ENCODE data around the gene ELFN1.

ELFN1 gene

GRCh38 chr7:1745576-1746490 lies 75.8 kb downstream of the ELFN1 start:
- no peak for DNase-seq

DNA sequence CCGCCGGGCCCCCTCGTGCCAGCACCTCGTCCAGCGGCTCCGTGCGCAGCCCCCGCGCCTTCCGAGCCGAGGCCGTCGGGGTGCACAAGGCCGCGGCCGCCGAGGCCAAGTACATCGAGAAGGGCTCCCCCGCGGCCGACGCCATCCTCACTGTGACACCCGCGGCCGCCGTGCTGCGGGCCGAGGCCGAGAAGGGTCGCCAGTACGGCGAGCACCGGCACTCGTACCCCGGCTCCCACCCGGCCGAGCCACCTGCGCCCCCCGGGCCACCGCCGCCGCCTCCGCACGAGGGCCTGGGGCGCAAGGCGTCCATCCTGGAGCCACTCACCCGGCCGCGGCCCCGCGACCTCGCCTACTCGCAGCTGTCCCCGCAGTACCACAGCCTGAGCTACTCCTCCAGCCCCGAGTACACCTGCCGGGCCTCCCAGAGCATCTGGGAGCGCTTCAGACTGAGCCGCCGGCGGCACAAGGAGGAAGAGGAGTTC lies 76.5 kb downstream of the ELFN1 start:
- no peak for DNase-seq

DNA sequence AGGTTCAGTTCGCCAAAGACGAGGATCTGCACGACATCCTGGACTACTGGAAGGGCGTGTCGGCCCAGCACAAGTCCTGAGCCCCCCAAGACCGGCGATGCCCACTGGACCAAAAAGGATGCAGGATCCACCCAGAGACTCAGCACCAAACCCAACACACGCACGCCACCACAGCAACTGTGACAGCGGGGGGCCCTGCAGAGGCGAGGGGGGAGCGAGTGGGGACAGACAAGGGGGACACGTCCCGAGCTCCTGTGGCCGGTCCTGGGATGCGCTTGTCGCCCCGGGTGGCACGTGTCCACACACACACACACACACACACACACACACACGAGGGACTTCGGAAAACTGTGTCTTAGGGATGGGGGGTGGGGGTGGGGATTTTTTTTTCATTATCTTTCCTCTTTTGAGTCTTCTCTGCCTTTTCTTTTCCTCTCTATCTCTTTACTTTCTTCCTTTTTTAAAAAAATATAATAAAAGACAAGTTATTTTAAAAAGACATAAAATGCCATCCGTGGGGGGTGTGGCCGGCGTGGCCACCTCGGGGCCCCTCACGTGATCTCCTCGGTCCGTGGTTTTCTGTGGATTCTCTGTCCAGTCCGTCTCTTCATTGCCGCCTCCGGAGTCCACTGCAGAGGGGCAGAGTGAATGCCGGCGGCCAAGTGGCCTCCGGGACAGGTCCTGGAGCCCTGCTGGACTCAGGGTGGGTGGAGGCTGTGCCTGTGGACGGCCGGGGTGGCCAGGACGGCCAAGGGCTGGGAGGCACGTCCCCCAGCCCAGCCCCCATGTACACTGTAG lies 77.1 kb downstream of the ELFN1 start:
- DNase-seq, result no peak

- no peak for DNase-seq
Observed at GRCh38 chr7:1748076-1748838, 78.2 kb downstream of the ELFN1 start.

GRCh38 chr7:1748839-1749173 lies 78.7 kb downstream of the ELFN1 start:
- DNase-seq, result no peak

DNA sequence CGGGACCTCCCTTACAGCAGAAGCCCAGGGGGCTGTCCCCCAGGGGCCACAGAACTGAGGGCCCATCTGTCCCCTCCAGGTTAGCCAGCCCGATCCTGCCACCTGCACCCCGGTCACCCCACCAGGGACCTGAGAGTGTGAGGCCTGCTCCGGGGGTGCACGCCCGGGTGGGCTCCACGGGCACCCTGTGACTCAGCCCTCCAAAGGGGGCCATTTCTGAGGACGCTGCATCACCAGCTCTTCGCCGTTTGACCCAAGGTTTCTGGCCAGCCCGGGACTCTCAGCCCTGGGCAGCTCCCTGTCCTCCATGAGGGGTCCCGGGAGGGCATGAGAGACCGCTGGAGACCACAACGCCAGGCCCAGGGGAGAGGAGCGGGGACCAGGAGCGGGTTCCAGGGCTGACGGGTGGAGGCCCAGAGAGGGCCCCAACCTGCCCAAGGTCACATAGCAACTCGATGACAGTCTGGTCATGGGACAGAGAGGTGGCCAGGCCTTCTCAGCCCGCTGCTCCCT lies 79.3 kb downstream of the ELFN1 start:
- no peak for DNase-seq

DNA sequence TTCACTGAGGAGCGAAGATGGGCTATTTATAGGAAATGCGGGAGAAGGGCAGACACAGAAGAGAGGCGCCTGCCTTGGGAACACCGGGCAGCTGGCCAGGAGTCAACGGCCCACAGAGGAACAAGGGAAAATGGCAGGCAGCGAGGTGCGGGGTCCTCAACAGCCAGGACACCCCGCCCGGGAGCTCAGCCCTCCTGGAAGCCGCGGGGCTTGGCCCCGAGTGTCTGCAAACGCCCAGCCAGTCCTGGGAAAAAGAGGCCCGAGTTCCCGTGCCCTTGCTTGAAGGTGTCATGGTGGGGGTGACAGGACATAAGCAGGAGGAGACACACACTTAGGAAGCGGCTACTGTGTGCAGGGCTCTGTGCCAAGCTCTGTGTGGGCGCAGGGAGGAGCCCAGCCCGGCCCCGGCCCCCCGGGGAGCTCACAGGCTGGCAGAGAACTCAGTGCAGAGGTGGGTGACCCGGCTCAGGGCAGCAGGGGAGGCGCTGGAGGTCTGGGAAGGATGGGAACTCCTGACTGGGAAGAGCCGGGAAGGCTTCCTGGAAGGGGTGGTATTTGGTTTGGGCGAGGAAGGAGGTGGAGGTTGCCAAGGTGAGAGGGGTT lies 79.9 kb downstream of the ELFN1 start:
- no peak for DNase-seq

DNA sequence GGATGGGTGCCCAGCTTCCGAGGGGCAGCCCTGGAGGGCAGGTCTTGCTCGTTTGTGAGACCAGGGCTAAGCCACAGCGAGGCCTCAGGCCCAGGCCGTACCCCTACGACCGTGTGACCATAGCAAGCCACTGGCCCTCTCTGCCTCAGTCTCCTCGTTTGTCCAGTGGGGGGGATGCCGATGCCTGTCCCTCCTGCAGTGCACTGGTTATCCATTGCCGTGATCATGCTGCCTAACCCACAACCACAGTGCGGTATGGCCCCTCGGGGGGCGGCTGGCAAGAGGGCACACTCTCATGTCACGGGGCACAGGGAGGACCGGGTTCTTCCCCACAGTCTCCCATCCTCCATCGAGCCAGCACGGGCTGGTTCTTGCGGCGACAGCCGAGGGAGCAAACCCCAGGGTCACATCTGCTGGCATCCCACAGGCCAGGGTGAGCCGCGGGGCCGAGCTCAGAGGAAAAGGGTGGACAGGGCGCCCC lies 80.5 kb downstream of the ELFN1 start:
- DNase-seq, result no peak

GRCh38 chr7:1752111-1752510 lies 82.0 kb downstream of the ELFN1 start:
- no peak for DNase-seq

GRCh38 chr7:1752771-1753563 lies 82.9 kb downstream of the ELFN1 start:
- no peak for DNase-seq

DNA sequence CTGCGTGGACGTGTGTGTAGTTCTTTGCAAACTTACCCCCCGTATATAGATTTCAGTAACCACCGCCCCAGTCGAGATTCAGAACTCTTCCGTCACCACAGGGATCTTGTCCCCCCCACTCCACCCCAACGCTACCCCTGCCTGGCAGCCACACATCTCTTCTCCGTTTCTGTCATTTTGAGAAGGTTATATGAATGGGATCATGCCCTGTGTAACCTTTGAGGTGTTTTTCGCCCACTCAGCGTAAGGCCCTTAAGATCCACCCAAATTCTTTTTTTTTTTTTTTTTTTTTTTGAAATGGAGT lies 83.4 kb downstream of the ELFN1 start:
- no peak for DNase-seq

- no peak for DNase-seq
Observed at GRCh38 chr7:1754345-1754908, 84.3 kb downstream of the ELFN1 start.

DNA sequence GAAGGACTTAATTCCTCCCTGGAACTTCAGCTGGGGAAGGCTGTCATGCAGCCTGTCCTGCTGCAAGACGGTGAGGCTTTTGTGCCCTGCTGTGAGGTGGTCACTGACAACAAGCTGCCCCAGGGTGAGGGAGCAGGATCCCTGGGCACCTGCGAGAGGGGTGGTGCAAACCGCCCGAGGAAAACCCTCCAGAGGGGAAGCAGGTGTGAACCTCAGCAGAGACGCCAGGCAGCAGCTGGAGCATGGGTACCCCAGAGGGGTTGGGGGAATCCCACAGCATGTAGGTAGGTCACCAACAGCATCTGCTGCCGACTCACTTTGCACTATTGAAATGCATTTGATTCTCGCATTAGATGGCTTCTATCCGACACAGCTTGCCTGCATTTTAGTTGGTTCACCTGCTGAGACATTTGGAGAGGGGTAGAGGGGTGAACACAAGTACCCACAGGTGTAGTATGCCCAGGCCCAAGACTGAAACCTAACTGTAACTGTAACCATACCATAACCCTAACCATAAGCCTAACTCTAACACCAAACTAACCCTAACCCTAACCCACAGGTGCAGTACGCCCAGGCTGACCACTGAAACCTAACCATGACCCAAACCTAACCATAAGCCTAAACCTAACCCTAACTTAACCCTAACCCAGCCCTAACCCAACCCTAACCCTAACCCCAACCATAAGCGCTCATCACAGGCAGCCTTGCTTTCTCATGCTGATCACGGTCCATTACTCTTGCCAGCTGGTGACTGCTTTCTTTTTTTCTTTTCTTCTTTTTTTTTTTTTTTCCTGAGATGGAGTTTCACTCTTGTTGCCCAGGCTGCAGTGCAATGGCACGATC lies 85.9 kb downstream of the ELFN1 start:
- no peak for DNase-seq

GRCh38 chr7:1757601-1758000 lies 87.5 kb downstream of the ELFN1 start:
- no peak for DNase-seq

DNA sequence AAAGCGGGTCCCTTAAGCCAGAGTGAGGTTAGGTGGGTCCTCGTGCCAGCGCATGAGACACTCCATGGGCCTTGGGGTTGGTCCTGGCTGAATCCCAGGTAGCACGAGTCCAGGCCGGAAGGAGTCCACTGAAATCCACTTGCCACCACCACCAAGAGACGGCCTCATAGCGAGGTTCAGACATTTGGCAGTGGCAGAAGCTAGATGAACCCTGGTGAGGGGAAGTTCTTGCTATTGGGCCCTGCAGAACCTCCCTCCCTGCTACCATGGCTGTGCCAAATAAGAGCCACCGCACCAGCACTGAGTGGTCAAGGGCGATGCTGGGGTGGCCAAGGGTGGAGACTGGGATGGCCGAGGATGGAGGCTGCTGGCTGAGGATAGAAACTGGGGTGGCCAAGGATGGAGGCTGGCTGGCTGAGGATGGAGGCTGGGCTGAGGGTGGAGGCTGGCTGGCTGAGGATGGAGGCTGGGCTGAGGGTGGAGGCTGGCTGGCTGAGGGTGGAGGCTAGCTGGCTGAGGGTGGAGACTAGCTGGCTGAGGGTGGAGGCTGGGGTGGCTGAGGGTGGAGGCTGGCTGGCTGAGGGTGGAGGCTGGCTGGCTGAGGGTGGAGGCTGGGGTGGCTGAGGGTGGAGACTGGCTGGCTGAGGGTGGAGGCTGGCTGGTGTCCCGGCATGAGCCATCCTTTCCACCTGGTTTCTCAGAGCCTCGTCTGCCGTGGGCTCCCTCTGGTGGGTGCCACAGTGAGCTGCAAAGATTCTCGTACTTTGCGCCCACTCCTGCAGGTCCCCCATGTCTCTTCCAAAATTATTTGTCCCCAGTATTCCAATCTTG lies 88.2 kb downstream of the ELFN1 start:
- peak; percentile 21 for DNase-seq

GRCh38 chr7:1758859-1759521 lies 88.9 kb downstream of the ELFN1 start:
- DNase-seq, result no peak

DNA sequence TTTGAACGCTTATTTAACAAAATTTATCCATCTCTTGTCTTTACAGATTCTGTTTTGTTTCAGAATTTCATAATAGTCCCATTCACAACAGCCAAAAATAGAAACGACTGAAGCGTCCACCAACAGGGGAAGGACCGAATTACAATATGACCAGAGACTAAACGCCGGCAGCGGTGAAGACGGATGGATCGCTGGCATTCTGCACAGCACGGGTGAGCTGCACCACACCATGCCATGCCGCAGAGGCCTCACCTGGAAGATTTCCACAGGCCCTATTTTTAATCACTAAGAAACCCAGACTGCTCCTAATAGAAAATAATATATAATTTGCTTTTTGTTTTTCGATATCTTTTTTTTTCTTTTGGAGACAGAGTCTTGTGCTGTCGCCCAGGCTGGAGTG lies 91.0 kb downstream of the ELFN1 start:
- DNase-seq, result no peak

DNA sequence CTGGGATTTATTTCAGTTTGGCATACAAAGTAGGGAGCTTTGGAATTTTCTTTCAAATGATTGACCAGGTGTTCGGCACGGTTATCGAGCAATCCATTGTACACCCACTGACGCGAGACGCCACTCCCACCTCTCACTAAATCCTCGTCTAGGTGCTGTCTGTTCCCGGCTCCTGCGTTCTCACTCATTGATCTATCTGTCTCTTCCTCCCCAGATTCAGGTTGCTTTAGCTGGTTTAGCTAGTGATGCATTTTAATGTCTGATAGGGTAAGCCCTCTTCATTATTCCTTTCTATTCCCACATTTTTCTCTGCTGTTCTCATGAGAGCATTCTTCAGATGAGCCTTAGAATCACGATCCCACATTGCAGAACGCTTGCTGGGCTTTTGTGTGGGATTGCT lies 91.7 kb downstream of the ELFN1 start:
- no peak for DNase-seq
